Measurements from ENCODE around the gene PEMT.

DNA sequence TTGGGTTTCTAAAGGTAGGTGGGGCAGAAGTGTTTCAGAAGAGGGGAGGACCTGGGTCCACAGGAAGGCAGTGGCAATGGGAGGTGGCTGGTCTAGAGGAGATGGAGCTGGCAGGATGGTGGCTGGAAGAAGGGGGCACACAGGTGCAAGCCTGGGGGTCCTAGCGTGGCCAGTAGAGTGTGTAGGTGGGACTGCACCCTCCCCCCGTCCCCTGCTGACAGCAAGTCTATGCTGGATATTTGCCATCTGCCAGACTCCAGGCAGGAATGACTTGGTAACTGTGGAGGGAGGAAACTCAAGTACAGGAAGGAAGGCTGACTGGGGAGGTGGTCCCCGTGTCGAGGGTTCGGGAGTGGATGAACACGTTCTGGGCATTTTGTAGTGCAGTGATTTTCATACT is 106.1 kb downstream of the PEMT start:
- TF ChIP-seq, protein P1, sequence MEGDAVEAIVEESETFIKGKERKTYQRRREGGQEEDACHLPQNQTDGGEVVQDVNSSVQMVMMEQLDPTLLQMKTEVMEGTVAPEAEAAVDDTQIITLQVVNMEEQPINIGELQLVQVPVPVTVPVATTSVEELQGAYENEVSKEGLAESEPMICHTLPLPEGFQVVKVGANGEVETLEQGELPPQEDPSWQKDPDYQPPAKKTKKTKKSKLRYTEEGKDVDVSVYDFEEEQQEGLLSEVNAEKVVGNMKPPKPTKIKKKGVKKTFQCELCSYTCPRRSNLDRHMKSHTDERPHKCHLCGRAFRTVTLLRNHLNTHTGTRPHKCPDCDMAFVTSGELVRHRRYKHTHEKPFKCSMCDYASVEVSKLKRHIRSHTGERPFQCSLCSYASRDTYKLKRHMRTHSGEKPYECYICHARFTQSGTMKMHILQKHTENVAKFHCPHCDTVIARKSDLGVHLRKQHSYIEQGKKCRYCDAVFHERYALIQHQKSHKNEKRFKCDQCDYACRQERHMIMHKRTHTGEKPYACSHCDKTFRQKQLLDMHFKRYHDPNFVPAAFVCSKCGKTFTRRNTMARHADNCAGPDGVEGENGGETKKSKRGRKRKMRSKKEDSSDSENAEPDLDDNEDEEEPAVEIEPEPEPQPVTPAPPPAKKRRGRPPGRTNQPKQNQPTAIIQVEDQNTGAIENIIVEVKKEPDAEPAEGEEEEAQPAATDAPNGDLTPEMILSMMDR (IDR thresholded peaks at IDR 0.05; ENCODE audit: low read length) = no peak
- TF ChIP-seq EZH2 (IDR thresholded peaks at IDR 0.05; ENCODE audit: borderline replicate concordance, low read length) = no peak
